T47D (cell line): ENCODE data around the gene PDZD2.

Experiments
- DNase-seq, 2 experiments: peaks; one replicate each; pipeline versions ENCODE4 v3.0.0 to v3.0.0-alpha.2; 2011 to 2012; ENCODE audit warnings: low read depth in 1 of 2, low spot score in 1 of 2
- JUND ChIP-seq: IDR thresholded peaks from 2 replicates; pipeline ENCODE4 v1.6.1; 2012; ENCODE audit warnings: low read depth
- in situ Hi-C: cut with HindIII; loops from 2 replicates; pipeline ENCODE4 v1.10.0; 2016; ENCODE audit warnings: low sequenced_read_pairs, low pct_unique_long_range_greater_than_20kb

PDZD2 gene

GRCh38 chr5:31641575-31641974 lies 2.6 kb downstream of the PDZD2 start:
- in situ Hi-C loops: no loop called here
- no peak for DNase-seq
- TF ChIP-seq JUND: no peak

- in situ Hi-C loops: no loop called here
- TF ChIP-seq JUND: no peak
- no peak for DNase-seq
Observed at GRCh38 chr5:31645420-31646081, 6.6 kb downstream of the PDZD2 start.

- no peak for TF ChIP-seq JUND
- no peak for DNase-seq
- in situ Hi-C loops: no loop called here
Observed at GRCh38 chr5:31648326-31648725, 9.4 kb downstream of the PDZD2 start.

- in situ Hi-C loops: no loop called here
- no peak for TF ChIP-seq JUND
- DNase-seq: no peak
Observed at GRCh38 chr5:31651241-31651640, 12.3 kb downstream of the PDZD2 start.

GRCh38 chr5:31655491-31655890 lies 16.6 kb downstream of the PDZD2 start:
- in situ Hi-C loops: no loop called here
- TF ChIP-seq JUND: no peak
- no peak for DNase-seq

DNA sequence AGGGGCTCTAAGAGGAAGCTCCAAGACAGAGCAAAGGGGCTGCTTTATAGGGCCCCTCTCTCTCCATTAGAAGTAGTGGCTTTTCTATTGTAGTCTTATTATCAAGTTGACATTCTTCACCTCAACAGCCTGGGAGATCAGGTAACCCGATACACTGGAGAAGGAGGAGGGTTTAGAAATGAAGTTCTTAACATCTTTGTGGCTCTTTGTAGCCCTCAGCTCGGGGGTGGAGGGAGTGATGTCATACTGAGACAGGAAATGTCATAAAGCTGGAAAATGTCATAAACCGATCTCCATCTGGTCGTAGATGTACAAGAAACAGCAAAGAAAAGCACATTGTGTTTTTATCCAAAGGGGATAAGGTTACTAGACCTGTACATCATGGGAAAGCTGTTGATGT lies 17.9 kb downstream of the PDZD2 start:
- in situ Hi-C loops: no loop called here
- no peak for TF ChIP-seq JUND
- no peak for DNase-seq

DNA sequence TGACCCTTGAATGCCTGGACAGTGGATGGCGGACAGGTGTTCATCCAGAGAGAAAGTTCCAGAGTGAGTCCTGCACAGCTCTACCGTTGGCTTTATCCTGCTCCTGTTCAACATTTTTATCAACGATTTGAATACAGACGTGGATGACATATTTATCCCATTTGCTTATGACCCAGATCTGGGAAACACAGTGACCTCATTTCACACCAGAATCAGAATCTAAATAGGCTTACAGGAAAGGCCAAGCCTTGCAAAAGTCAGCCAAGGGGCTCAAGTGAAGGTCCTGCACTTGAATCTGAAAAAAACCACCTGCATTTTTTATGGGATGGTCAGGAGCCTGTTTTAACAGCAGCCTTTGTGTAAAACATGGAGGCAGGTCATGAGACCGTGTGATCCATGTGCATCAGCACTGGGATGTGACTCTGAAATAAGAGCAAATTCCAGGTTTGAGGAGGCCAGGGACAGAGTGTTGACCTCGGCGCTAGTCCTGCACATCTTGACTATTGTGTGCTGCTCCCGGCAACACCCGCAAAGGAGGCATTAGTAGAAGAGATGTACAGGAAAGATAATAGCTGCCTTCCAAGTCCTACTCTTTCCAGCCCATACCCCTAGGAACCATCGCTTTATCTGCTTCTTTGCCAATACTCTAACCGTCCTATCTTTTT lies 18.5 kb downstream of the PDZD2 start:
- in situ Hi-C loops: no loop called here

DNA sequence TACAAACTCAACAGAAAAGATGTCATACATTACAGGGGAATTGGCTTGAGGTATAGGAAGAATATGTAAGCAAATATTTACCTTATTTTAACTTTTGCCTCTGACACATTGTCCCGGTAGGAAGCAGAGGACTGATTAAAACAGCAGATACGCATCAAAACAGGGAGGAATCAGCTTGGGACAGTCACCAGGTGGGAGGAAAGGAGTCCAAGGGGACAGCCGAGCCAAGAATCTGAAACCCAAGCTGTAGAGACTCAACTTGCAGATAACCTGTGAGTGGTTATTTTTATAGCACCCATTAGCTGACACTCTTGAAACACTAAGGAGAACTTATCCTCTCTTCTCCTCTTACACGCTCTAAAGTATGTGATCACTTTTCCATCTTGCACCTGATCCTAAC lies 22.3 kb downstream of the PDZD2 start:
- in situ Hi-C loops: no loop called here
- no peak for TF ChIP-seq JUND
- DNase-seq: no peak

More for the DNA sequence above, 18.5 kb downstream of the PDZD2 start:
- no peak for DNase-seq
- TF ChIP-seq JUND: no peak

DNA sequence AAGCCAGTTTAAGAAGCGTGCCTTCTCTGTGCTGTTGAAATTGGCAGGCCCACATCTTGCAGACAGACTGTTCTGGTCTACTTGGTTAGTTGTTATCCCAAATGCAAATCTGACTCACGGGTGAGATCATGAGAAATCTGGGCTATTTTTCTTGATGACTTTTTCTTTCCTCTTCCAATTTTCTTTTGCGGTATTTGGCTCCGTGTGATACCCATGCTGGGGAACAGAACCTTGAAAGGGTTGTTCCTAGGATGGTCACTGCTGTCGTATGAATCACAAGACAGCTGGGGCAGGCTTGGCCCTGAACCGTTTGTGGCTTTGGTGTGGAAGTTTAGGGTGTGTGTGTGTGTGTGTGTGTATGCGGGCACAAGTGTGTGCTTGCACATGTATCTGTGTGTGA lies 24.6 kb downstream of the PDZD2 start:
- in situ Hi-C loops: no loop called here
- no peak for DNase-seq
- TF ChIP-seq JUND: no peak

DNA sequence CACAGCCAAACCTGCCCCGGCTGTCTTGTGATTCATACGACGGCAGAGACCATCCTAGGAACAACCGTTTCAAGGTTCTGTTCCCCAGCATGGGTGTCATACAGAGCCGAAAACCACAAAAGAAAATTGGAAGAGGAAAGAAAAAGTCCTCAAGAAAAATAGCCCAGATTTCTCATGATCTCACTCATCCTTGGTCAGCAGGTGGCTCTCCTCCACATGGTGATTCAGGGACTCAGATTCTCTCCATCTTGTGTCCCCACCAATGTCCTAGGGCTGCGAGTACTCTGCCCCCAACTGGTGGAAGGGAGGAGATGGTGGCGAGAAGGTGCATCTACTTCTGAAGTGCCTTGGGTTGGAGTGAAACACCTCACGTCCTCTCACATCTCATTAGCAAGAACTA lies 25.6 kb downstream of the PDZD2 start:
- no peak for TF ChIP-seq JUND
- DNase-seq: peak in 1 of 2 experiments; percentile 78
- in situ Hi-C loops: no loop called here

DNA sequence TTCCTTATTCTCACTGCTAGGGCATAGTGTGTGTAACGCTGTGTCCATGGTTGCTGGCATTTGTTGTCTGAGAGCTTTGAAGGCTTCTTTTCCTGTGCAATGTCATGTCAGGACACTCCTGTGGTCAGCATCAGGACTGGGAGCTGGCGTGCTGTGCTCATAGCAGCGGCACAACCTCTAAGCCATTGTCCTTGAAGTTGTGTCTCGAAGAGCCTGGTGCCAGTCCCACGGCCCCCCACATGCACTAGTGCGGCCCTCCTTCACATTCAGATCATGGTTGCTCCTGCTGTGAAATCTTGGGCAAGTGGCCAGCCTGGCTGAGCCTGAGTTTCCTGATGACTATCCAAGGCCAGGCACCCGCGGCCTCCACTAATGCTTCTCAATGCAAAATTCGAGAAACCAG lies 32.4 kb downstream of the PDZD2 start:
- TF ChIP-seq JUND: no peak
- in situ Hi-C loops: no loop called here
- no peak for DNase-seq

DNA sequence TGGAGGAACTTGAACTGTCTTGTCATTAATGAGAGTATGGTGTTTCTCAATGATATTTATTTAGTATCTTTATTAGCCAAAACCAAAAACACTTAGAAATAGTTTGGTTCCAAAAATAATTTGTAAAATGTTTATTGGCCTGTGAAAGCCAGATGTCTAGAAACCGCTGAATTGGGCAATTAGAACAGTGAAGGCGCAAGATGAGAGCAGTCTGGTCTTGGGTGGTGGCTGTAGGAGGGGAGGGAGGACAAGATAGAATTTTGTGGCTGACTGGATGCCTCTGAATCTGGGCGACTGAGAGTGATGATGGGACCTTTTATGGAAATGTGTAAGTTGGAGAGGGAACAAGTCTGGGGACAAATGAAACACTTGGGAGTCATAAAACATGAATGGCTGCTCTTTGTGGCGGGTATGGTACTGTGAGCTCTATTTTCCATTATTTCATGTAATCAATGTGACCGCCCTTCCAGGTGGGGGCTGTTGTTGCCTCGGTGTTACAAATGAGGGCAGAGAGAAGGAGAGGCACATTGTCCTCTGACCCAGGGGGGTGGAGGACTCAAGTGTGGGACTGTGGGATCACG lies 35.5 kb downstream of the PDZD2 start:
- no peak for DNase-seq
- no peak for TF ChIP-seq JUND
- in situ Hi-C loops: no loop called here

- in situ Hi-C loops: no loop called here
- DNase-seq: no peak
- no peak for TF ChIP-seq JUND
Observed at GRCh38 chr5:31675472-31675871, 36.5 kb downstream of the PDZD2 start.
